ENCODE measurements around the gene TGM2.

The TGM2 gene

GRCh38 chr20:38161412-38161774, 3.7 kb downstream of the TGM2 start:
- DNase-seq (ENCODE audit: low read depth in 2 of 2), result no peak

GRCh38 chr20:38159957-38160756, 4.9 kb downstream of the TGM2 start:
- no peak for DNase-seq (ENCODE audit: low read depth in 2 of 2)

DNA sequence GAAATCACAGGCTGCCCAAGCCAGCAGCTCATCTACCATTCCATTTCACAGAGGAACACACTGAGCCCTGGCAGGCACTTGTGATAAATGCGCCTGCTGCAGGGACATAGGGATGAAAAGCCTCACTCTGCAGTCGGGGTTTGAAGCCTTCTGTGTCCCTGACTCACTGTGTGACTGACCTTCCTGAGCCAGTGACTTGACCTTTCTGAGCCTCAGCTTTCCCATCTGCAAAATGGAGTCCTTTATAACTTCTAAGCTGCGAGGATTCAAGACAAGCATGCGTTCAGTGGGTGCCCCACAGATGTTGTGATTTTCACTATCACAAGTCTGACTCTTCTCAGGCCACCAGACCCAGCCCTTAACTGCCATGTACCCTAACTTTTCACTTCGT, 5.5 kb downstream of the TGM2 start:
- DNase-seq (ENCODE audit: low read depth in 2 of 2), result no peak

- no peak for DNase-seq (ENCODE audit: low read depth in 2 of 2)
Measured at GRCh38 chr20:38158701-38159351, 6.2 kb downstream of the TGM2 start.

GRCh38 chr20:38157635-38158495, 7.2 kb downstream of the TGM2 start:
- no peak for DNase-seq (ENCODE audit: low read depth in 2 of 2)

GRCh38 chr20:38156888-38157634, 8.0 kb downstream of the TGM2 start:
- no peak for DNase-seq (ENCODE audit: low read depth in 2 of 2)

- DNase-seq (ENCODE audit: low read depth in 2 of 2), result no peak
Measured at GRCh38 chr20:38156280-38156679, 8.8 kb downstream of the TGM2 start.

- no peak for DNase-seq (ENCODE audit: low read depth in 2 of 2)
Measured at GRCh38 chr20:38155811-38156210, 9.3 kb downstream of the TGM2 start.

- DNase-seq (ENCODE audit: low read depth in 2 of 2), result no peak
Measured at GRCh38 chr20:38153401-38153800, 11.7 kb downstream of the TGM2 start.

DNA sequence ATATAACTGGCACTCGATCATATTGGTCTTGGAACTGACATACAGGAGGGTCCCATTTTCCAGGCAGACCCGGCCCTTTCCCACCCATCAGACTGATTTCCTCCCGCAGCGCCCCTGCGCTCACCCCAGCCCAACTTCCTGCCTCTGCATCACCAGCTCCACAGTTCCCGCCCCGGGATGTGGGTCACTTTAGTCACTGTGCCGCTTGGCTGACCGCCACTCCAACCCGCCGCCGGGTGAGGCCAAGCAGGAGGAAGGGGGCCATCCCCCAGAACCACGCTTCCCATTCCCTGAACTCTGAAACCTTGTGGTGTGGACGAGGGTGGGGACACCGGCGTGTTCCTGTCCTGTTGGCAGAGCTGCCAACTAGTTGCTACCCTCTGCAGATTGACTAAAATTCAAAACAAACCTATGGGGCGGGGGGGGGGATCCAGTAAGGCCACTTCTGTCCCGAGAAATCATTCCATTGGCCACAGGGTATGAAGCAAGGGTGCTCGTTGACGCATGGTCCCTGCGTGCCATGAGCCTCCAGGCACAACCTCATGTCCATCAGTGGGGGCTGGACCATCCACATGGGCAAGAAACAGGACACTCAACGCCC, 12.3 kb downstream of the TGM2 start:
- DNase-seq (ENCODE audit: low read depth in 2 of 2), result no peak

DNA sequence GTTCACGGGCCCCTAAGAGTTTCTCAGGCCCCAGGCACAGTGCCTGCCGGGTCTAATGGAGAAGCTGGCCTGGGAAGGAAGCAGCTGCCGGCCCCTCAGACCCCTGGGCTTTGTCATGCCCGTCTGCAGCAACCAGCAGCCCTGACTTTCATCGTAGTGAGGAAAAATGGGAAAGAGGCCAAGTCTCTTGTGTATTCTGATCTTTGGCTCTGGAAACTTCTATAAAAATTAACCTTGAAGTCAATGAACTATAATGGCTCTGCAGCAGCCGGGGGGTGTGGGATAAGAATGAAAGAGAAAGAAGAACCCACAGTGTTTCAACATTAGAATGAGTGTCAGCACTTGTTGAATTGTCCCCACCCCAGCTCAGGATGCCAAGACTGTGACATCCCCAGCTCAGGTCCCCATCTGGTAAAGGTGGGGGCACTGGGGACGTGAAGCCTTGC, 12.9 kb downstream of the TGM2 start:
- DNase-seq (ENCODE audit: low read depth in 2 of 2), result no peak

- no peak for DNase-seq (ENCODE audit: low read depth in 2 of 2)
Measured at GRCh38 chr20:38151455-38151854, 13.6 kb downstream of the TGM2 start.

GRCh38 chr20:38150335-38151170, 14.5 kb downstream of the TGM2 start:
- no peak for DNase-seq (ENCODE audit: low read depth in 2 of 2)

GRCh38 chr20:38148328-38149102, 16.6 kb downstream of the TGM2 start:
- DNase-seq (ENCODE audit: low read depth in 2 of 2), result no peak

DNA sequence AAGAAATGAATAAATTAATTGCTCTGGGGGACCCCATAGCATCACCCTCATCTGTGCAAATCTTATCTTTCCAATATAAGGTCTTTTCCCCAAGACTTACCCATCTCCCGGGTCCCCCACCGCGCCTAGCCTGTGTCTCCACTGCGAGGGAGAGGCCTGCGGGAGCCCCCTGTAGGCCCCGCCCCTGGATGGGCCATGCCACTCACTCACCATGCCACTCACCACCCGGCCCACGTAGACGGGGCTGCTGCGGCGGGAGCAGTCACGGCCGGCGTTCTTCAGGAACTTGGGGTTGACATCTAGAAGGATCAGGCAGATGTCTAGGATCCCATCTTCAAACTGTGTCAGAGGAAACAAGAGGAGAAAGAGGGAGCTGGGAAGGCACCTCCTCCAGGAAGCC, 17.3 kb downstream of the TGM2 start:
- no peak for DNase-seq (ENCODE audit: low read depth in 2 of 2)

GRCh38 chr20:38147163-38147562, 17.9 kb downstream of the TGM2 start:
- DNase-seq (ENCODE audit: low read depth in 2 of 2), result no peak

- no peak for DNase-seq (ENCODE audit: low read depth in 2 of 2)
Measured at GRCh38 chr20:38146628-38147027, 18.4 kb downstream of the TGM2 start.

DNA sequence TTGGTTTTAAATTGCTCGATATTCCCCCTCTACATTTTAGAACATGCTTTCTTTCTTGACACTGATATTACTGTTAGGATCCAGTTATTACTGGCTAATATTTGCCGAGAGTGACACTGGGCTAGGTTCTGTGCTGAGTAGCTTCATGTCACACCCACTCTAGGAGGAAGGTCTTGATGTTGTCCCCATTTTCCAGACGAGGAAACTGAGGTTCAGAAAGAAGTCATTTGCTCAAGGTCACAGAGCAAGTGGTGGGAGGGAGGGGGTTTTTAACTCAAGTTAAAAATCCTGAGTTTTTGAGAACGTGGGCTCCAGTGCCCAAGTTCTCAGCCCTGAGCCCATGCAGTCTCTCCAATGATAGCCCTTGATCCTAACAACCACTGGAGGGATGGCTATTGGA, 18.9 kb downstream of the TGM2 start:
- no peak for DNase-seq (ENCODE audit: low read depth in 2 of 2)

DNA sequence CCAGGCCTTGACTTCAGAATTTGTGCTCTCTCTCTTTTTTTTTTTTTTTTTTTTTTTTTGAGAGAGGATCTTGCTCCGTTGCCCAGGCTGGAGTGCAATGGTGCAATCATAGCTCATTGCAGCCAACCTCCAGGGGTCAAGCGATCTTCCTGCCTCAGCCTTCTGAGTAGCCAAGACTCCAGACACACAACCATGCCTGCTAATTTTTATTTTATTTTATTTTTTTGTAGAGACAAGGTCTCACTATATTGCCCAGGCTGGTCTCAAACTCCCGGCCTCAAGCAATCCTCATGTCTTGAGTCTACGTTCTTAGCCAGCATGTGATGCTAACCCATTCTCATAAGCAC, 19.4 kb downstream of the TGM2 start:
- no peak for DNase-seq (ENCODE audit: low read depth in 2 of 2)
